Measurements from ENCODE around the gene LRWD1.

Gene LRWD1
- total RNA-seq, result 3.2 to 21.0 (median 7.8) reads per million in 18 experiments

DNA sequence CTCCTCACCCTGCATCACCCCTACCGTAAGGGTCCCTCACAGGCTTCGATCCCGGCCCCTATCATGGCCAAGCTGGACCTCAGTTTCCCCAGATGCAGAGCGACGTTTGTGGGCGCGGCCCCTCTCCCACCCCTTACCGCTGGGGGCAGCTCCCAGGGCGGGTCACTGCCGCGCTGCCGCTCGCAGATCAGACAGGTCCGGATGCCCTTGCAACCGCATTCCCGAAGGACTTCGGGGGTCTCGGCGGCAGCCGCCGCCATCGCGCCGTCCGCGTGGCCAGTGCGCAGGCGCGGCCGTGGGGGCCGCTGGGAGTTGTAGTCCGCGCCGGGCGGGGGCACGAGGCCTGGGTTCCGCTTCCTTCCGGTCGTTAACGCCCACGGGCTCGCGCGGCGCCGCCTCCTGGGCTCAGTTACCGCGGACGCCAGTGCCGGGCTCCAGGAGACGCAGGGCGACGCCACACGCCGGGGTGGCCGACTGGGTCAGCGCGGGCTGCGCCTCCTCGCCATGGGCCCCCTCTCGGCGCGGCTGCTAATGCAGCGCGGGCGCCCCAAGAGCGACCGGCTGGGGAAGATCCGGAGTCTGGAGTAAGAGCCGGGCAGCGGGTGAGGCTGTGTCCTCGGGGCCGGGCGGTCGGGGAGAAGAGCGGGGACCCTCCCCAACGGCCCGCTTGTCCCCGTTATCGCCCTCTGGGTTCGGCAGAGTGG lies at the start of gene LRWD1, which contains the start of gene ALKBH4:
Gene LRWD1 (plus strand): TSS at position 408 of the 704 bp plus-strand sequence. CDS start 97 bp downstream, at position 505.
Gene ALKBH4 (minus strand): TSS at position 287 of the 704 bp plus-strand sequence. CDS start 27 bp downstream, at position 260.
- DNase-seq, result peak; percentile 97 to 99

DNA sequence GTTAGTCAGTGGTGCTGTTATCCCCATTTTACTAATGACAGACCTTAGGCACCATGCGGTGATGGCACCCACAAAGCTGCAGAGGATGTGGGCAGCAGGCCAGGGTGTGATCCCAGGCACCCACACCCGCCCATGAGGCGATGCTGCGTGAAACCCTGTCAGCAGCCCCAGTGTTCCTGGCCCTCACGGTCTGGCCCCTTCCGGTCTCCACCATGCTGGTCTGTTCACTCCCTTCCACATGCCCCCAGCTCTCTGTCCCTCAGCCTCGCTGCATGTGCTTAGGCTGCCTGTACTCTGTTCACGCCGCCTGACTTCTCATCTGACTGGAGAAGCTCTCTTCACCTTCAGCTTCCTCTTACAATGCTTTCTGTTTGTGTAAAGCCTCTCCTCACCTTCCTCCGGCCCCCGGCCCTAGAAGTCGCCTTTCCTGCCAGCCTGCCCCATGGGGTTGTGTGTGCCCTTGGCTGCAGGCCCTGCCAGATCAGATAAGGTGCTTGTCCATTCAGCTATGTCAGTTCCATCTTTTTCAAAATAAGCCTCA lies 49.0 kb upstream of the LRWD1 start:
- no peak for DNase-seq

DNA sequence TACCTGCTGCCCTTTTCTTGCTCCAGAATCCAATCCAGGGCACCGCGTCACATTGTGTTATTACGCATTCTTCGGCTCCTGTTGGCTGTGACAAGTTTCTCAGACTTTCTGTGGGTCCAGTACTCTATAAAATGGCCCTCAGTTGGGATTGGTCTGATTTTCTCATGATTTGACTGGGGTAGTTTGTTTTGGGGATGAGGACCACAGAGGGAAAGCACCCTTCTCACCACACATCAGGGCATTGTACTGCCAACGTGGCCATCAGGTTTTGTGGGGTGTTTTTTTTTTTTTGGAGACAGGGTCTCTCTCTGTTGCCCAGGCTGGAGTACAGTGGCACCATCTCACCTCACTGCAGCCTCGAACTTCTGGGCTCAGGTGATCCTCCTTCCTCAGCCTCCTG lies 48.4 kb upstream of the LRWD1 start:
- DNase-seq, result no peak

DNA sequence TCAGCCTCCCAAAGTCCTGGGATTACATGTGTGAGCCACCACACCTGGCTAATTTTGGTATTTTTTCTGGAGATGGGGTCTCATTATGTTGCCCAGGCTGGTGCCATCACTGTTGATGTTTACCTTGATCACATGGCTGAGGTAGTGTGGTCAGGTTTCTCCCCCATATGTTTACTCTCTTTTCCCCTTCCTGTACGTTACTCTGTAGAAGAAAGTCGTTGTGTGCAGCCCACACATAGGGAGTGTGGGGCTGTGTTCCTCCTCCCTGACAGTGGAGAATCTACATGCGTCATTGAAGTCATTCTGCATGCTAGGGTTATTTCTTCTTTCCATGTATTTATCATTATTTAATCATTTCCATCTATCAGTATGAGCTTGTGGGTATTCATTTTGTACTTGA lies 47.7 kb upstream of the LRWD1 start:
- no peak for DNase-seq

DNA sequence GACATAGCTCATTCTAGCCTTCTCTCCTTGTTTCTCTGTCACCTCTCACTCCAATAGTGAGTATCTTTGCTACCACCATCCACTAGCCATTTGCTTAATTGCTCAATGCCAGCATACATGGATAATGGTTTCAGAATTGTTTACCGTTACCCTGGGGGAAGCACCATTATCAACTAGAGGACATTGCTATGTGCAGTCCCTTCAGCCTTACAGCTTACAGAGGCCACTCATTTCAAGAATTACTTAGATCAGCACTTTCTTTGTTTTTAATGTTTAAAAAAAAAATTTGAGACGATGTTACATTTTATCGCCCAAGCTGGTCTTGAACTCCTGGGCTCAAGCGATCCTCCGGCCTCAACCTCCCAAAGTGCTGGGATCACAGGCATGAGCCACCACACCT lies 46.2 kb upstream of the LRWD1 start:
- DNase-seq, result no peak

DNA sequence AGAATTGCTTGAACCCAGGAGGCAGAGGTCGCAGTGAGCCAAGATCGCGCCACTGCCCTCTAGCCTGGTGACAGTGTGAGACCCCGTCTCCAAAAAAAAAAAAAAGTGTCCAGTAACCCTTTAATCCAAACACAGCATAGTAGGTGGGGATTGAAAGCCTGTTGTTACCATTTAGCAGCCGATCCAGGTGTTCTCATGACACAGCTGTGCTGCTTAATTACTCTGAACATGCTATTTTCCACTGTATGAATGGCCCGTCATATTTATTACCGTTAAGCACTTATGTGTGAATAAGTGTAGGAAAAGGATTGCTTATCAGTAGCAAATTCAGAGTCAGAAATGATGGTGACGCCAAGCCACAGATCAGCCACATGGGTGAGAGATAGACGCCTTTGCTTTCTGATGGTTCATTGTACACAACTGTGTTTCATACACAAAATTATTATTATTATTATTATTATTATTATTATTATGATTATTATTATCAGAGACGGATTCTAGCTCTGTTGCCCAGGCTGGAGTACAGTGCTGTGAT lies 43.0 kb upstream of the LRWD1 start:
- DNase-seq, result no peak

DNA sequence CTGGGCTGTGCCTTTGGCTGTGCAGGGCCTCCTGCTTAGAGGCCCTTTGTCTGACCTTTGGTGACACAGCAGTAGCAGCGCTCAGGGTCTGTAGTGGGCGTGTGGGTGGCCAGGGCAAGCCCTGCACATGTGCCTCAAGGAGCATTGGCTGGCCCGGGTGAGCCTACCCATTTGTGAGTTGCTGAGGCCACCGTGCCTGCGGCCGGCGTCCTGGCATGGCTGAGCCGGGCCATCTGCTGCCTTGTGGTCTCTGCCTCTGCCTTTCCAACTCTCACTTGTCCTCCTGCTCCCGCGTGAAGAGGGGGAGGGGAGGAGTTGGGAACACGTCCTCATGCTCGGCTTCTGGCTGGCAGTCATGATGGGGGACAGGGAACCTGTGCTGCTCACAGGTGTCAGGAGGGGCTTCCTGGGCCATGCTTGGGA lies 40.6 kb upstream of the LRWD1 start:
- peak in 1 of 2 donors; percentile 16 for DNase-seq

DNA sequence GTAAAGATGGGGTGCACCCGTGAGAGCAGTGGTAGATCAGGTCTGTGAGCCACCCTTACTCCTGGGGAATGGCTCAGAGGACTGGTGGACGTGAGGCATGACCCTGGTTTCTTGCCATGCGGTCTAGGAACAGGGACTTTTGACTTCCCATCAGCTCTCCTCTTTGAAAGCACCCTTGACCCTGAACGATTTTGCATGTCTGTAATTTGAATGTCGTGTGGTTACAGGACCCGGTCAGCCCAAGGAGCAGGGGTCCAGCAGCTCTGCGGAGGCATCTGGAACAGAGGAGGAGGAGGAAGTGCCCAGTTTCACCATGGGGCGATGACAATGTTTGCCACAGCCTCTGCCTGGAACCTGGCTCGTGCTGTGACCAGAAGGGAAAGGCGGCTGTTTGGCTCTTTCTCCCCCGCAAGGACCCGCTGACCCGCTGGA lies 40.0 kb upstream of the LRWD1 start:
- DNase-seq, result peak; percentile 73 to 81

DNA sequence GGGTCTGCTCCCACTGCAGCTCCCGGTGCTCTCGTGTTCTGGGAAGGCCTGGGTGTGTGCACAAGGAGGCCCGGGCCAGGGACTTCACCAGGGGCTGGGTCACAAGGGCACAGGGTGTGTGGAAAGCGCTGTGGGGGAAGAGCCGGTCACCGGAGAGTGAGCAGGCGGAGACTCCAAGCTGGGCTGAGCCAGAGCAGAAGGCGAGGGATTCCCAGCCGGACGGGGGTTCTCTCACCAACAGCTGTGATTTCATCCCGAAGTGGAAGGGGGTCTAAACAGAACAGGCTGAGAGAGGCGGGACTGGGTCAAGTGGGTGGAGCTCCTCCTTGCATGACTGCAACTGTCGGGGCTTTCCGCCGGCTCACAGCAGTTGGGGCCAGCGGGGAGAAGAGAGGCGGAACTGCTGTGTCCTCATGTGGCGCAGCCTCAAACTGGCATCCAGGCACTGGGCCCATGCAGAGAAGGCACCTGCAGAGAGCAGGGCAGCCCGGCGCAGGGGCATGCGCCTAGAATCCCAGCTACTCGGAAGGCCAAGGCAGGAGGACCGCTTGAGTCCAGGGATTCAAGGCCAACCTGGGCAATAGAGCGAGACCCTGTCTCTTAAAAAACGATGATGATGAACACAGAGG lies 39.0 kb upstream of the LRWD1 start:
- DNase-seq, result peak; percentile 88 to 95

DNA sequence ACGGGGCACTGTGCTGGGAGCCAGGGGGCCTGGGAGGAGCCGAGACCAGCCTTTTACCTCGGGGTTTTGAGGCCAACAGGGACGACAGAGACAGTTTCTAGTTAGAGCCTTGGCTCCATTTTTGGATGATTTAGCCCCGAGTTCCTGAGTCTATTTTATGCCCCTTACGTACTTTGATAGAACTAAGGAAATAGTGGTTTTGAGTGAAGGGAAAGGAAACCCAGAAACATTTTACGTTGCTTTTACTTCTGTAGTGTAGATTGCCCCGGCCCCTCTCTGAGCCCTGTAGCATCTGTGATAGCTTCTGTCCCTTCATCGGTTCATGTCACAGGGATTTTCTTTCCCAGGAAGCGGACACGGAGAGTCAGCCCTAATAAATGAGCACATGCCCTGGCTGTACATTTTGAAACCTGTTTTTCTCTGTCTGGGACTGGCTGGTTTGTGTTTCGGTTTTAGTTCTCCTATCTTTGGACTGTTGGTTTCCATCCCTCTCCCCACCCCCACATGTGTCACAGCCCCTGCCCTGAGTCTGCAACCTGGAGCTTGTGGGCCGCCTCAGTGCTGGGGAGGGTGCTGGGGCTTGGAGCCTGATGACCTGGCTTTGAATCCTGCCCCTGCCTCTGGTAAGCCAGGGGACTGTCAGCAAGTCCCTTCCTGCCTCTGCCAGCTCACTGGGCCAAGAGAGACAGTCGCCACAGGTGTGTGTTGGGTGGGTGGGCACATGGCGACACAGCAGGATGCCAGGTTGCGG lies 38.3 kb upstream of the LRWD1 start:
- DNase-seq, result peak; percentile 84 to 85

DNA sequence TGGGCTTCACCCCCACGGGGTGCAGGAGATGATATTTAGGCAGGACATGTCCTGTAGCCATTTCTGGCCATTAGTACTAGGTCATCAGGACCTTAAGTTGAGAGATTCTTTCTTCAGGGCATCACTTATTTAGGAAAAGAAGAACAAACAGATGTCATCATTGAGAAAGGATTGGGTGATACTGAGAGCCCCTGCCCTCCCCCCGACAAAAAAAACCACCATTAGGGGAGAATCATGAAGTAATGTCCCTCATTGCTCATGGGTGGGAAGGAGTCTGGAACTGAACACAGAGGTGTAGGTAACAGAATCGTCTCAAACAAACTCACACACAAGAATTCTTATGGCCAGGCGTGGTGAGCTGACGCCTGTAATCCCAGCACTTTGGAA lies 37.8 kb upstream of the LRWD1 start:
- DNase-seq, result peak; percentile 14 to 36

DNA sequence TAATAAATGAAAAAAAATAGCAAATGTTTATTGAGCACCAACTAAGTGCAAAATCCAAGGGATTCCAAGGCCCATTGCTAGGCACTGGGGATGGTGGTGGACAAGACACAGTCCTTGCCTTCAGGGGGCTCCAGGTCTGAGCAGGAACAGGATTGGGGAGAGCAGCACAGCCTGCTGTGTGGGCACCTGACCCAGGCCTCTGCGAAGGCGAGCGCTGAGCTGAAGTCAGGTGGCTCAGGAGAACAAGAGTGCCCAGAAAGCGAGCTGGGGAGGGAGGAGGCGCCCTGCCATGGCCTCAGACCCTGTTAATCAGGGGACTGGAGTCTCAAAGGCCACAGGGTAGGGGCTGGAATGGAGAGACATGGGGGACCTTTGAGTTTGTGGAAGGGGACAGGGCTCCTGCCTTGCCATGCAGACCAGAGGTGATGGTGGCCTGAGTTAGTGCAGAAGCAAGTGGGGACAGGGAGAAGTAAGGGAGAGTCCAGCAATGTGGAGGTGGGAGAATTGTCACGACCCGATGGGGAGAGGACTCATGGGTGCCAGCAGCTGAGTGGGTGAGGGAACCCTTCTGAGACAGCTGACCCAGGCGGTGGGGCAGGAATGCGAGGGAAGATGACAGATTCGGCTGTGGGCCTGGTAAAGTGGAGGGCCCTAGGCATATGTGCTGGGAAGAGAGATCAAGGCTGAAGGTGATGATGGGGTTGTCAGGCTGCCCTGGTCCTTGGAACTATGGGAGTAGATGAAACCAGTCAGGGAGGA lies 35.5 kb upstream of the LRWD1 start:
- DNase-seq, result peak in 1 of 2 donors; percentile 26

DNA sequence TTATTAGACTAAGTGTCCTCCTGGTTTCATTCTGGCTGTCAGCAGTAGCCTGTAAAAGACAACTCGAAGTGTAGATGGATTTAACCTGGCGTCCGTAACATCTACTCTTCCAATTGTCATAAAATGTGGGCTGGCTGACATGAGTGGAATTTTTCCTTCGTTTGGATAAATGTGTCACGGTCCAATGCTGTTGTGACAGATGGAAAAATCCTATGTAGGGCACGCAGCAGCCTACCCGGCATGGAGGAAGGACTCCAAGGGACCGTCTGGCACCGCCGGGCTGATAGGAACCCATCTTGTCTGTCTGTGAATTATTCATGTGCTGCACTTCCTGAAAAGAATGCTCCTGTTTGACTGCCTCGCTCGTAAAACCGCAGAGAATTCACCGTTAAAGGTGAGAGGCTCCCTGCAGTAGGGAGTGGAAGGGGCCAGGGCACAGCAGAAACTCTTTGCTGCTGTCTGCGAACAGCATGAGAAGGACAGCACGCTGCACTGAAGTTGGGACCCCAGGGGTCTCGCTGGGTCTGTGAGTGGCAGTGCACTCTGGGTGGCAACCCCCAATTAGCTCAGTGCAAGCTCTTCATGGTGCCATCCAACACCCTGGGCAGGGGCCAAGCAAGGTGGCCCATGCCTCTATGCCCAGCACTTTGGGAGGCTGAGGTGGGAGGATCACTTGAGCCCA lies 33.0 kb upstream of the LRWD1 start:
- DNase-seq, result peak in 1 of 2 donors; percentile 36

DNA sequence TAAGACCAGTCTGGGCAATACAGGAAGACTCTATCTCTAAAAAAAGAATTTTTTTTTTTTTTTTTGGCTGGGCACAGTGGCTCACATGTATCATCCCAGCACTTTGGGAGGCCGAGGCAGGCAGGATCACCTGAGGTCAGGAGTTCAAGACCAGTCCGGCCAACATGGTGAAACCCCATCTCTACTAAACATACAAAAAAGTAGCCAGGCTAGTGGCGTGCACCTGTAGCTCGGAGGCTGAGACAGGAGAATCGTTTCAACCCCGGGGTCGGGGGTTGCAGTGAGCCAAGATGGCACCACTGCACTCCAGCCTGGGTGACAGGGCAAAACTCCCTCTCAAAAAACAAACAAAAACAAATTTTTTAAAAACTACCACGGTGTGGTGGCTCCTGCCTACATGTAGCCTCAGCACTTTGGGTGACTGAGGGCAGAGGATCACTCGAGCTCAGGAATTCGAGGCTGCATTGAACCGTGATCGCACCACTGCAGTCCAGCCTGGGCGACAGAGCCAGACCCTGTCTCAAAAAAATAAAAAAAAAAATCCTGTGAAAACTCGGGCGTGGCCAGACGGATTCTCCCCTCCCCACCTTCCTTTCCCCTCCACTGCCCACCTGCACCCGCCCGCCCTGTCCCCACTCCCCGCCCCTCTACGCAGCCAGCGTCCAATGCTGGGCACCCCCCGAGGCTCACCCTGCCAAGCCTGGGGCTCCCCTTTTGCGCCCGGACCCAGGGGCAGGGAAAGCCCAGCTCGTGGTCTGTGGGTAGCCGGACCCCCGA lies 32.2 kb upstream of the LRWD1 start:
- DNase-seq, result no peak

DNA sequence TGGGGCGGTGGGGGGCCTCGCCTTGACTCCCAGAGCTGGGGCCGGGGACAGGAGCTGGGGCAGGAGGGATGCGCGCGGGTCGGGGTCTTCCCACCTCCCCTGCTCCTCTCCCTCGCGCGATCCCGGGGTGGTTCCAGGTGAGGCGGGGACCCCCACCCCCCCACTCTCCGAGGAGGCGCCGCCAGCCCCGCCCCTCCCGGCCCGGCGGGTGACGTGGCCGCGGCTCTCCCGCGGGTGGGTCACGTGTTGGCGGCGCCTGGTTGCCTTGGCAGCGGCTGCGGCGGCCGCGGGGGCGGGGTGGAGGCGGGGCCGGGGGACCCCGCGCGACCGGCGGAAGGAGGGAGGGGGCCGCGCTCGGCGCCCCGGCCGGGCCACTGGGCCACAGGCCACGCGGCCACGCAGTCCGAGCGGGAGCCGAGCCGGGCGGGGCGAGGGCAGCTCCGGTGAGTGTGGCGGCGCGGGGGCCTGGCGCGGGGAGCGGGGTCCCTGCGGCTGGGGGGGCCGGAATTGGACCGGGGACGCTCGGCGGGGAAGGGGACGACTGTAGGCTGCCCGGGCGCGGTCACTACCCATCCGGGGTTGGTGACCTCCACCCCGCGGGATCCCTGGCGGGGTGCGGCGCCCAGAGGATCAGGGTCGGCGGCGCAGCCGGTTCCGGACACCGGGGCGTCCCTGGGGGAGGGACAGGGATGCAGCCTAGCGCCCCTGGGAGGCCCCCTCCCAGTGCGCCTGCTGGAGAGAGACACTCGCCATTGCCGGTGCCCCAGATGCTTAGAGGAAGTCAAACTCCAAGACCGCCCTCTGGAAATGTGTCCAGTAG lies 31.4 kb upstream of the LRWD1 start, which contains the start of gene ORAI2:
Gene ORAI2 (plus strand): TSS at position 357 of the 820 bp plus-strand sequence. CDS start 5,382 bp downstream, outside the sequence.
- DNase-seq, result peak; percentile 40 to 73

DNA sequence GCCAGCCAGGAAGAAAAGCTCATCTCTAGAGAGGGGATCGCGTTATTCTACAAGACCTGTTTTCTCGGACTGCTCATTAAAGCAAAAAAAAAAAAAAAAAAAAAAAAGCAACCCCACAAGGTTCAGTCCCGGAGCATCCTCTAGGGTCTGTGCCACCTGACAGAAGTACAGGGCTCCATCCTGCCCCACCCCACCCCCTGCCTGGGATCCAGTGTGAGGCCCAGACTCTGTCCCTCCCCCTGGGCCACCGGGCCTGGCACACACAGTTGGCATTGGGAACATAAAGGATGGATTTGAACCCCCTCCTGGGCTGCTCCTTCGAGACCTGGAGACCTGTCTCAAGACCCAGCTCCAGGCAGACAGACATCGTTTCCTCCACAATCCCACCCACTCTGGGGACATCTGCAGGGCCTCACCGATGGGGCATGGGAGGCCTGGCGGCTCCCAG lies 30.7 kb upstream of the LRWD1 start:
- no peak for DNase-seq

DNA sequence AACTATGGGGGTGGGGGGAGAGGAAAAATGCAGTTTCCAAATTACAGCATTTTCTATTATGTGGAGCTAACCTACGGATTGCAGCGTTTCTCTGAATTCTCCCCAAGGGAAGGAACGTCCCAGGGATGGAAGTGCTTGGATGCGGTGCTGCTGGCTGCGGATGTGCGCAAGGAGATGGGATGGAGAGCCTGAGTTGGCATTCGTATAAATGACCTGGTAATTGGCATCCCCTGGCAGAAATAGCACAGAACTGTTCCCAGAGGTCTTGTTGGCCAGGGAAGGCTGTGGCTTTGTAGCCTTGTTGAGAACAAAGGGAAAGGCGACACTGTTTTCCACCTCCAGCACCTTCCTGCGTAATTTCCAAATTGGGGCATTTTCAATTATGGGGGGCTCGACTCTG lies 28.7 kb upstream of the LRWD1 start:
- DNase-seq, result no peak

DNA sequence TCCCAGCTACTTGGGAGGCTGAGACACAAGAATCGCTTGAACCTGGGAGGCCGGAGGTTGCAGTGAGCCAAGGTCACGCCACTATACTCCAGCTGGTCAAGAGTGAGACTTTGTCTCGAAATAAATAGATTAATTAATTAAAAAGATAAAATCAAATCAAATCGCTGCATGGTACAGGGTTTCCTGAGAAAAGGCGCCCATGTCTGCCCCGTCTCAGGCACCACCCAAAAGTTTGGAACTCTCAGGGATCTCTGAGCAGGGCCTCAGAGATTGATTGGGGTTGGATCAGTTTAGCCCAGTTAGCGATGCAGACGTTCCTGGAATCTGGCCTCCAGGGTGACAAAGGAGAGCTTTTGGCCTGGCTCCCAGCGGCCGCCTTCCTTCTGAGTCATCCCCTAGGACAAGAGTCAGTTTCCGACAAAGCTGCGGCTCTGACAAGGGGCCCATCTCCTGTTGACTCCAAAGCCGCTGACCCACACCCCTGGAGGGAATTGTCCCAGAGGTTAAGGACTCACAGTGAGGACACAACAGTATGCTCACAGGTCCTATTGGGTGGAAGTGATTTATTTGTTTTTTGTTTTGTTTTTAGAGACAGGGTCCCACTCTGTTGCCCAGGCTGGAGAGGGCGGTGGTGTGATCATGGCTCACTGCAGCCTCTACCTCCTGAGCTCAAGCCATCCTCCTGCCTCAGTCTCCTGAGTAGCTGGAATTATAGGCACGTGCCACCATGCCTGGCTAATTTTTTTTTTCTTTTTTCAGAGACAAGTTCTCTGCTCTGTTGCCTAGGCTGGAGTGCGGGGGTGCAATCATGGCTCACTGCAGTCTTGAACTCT lies 24.6 kb upstream of the LRWD1 start:
- DNase-seq, result no peak

All from inflammatory macrophage (primary cell).